Vagina (tissue), 2 donors: Measurements from ENCODE around the gene CYP26A1.

Experiments used
- POLR2A ChIP-seq, 2 donors: fragments of 450-650 bp; IDR thresholded peaks; one replicate each; pipeline ENCODE4 v1.6.1; 2017; ENCODE audit warnings: antibody characterized with exemption in 2 of 2, mild to moderate bottlenecking in 2 of 2, moderate library complexity in 2 of 2
- POLR2AphosphoS5 ChIP-seq, 2 donors: sonication (generic); formaldehyde crosslinking; IDR thresholded peaks; one replicate each; pipeline ENCODE4 v1.9.0; 2017; ENCODE audit warnings: antibody characterized with exemption in 2 of 2, mild to moderate bottlenecking in 2 of 2, low read depth in 1 of 2; ENCODE audit not compliant: insufficient read depth in 1 of 2
- TF ChIP-seq, protein P1 (sequence below), 3 experiments: fragments of 450-650 bp in 2 of 3; fragments of 200-600 bp in 1 of 3; sonication (generic) in 1 of 3; IDR thresholded peaks; one replicate each; pipeline ENCODE4 v1.5.1; 2017 to 2019; ENCODE audit warnings: antibody characterized with exemption in 3 of 3, mild to moderate bottlenecking in 2 of 3, moderate library complexity in 2 of 3

DNA sequence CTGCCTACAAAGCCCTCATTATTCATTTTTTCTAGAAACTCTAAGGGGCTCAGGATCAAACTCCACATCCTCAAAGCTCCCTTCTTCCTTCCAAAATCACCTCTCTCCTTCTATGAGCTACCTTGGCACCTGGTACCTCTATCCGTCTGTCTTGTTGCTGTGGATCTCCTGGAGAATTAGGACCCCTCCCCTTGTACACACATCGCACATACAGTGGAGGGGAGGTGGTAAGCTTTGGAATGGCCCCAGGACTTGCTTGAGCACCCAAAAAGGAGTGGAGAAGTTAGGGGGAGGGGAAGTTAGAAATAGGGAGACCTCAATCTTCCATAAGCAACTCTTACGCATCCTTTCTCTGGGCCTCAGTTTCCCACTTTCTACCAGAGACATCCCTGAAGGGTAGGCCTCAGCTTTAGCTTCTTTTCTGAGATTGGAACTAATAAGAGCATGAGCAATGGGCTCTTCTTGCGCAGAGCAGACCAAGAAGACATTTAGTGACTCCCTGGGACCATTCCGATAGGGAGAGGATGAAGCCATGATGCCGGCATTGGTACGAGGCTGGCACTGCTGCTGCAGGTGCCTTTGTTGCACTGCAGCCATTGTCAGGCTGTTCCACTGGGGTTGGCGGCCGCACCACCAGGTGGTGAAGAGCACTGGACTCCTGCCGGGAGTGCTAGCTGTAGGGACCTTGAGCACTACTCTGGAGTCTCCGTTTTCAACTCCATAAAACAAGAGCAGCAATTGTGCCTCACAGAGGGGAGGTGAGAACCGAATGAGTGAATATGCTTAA is 8.6 kb upstream of the CYP26A1 start:
- TF ChIP-seq, protein P1, sequence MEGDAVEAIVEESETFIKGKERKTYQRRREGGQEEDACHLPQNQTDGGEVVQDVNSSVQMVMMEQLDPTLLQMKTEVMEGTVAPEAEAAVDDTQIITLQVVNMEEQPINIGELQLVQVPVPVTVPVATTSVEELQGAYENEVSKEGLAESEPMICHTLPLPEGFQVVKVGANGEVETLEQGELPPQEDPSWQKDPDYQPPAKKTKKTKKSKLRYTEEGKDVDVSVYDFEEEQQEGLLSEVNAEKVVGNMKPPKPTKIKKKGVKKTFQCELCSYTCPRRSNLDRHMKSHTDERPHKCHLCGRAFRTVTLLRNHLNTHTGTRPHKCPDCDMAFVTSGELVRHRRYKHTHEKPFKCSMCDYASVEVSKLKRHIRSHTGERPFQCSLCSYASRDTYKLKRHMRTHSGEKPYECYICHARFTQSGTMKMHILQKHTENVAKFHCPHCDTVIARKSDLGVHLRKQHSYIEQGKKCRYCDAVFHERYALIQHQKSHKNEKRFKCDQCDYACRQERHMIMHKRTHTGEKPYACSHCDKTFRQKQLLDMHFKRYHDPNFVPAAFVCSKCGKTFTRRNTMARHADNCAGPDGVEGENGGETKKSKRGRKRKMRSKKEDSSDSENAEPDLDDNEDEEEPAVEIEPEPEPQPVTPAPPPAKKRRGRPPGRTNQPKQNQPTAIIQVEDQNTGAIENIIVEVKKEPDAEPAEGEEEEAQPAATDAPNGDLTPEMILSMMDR (IDR thresholded peaks at IDR 0.05): no peak
- TF ChIP-seq POLR2A (IDR thresholded peaks at IDR 0.05): no peak
- no peak for TF ChIP-seq POLR2AphosphoS5 (IDR thresholded peaks at IDR 0.05; ENCODE audit: insufficient read depth in 1 of 2, low read depth in 1 of 2)
